ENCODE measurements around the gene PLEKHG2. TPM values are rescaled to one million over a fixed set of nuclear protein-coding genes. Genes with fewer than 3 reads are reported as not detected.

The PLEKHG2 gene
- total RNA-seq, 4 donors from 2014 or later, result 16.7 to 38.4 (median 22.2) TPM

- no peak for DNase-seq (ENCODE audit: extremely low spot score)
Observed at GRCh38 chr19:39465956-39466747, 53.7 kb downstream of the PLEKHG2 start.

GRCh38 chr19:39467941-39468340 is 55.5 kb downstream of the PLEKHG2 start:
- H3K4me3 ChIP-seq, result no peak overlapping the region
- no peaks in the 10 kb centered on the region for H3K9me3 ChIP-seq
- TF ChIP-seq POLR2A (IDR thresholded peaks at IDR 0.05; ENCODE audit: low read depth) (no peak), CTCF (IDR thresholded peaks at IDR 0.05) (no peak), EP300 (IDR thresholded peaks at IDR 0.05) (no peak), POLR2AphosphoS5 (IDR thresholded peaks at IDR 0.05) (no peak)
- no peaks in the 10 kb centered on the region for H3K4me1 ChIP-seq
- intact Hi-C loops (cut with DNase I), result no loop called here
- 93% methylated on average over 7 of the region's 7 CpGs for WGBS
- H3K27ac ChIP-seq (replicated peaks in 1 of 4), result no peak overlapping the region
- H3K27me3 ChIP-seq, result no peaks in the 10 kb centered on the region
- DNase-seq (ENCODE audit: extremely low spot score), result no peak
- H3K36me3 ChIP-seq, result peaks cover 85 to 100% (median 96%) of the 10 kb centered on the region in 4 donors

More at GRCh38 chr19:39465956-39466747, 53.7 kb downstream of the PLEKHG2 start:
- Histone ChIP-seq H3K36me3 (peaks cover 69 to 97% (median 87%) of the 10 kb centered on the region in 4 donors), H3K27ac (replicated peaks in 1 of 4) (no peak overlapping the region), H3K9me3 (no peaks in the 10 kb centered on the region), H3K4me1 (no peaks in the 10 kb centered on the region), H3K27me3 (no peaks in the 10 kb centered on the region), H3K4me3 (no peak overlapping the region)
- 96% methylated on average over 14 of the region's 18 CpGs for WGBS
- TF ChIP-seq CTCF (IDR thresholded peaks at IDR 0.05) (no peak), POLR2A (IDR thresholded peaks at IDR 0.05; ENCODE audit: low read depth) (no peak)
- intact Hi-C loops (cut with DNase I), result no loop called here

- H3K9me3 ChIP-seq, result no peaks in the 10 kb centered on the region
- DNase-seq (ENCODE audit: extremely low spot score), result no peak
- no peaks in the 10 kb centered on the region for H3K4me1 ChIP-seq
- no peak overlapping the region for H3K4me3 ChIP-seq
- no peak overlapping the region for H3K27ac ChIP-seq (replicated peaks in 1 of 4)
- H3K27me3 ChIP-seq, result no peaks in the 10 kb centered on the region
- intact Hi-C loops (cut with DNase I), result no loop called here
- no peak for TF ChIP-seq EP300 (IDR thresholded peaks at IDR 0.05)
- TF ChIP-seq POLR2A (IDR thresholded peaks at IDR 0.05; ENCODE audit: low read depth), result no peak
- TF ChIP-seq POLR2AphosphoS5 (IDR thresholded peaks at IDR 0.05), result no peak
- no peak for TF ChIP-seq CTCF (IDR thresholded peaks at IDR 0.05)
- WGBS, result 94% methylated on average over 5 of the region's 11 CpGs
- peaks cover 94 to 100% (median 100%) of the 10 kb centered on the region in 4 donors for H3K36me3 ChIP-seq
Observed at GRCh38 chr19:39469036-39469435, 56.6 kb downstream of the PLEKHG2 start.

GRCh38 chr19:39469567-39469966 is 57.1 kb downstream of the PLEKHG2 start:
- H3K9me3 ChIP-seq, result no peaks in the 10 kb centered on the region
- 87% methylated on average over 5 of the region's 6 CpGs for WGBS
- no peak for DNase-seq (ENCODE audit: extremely low spot score)
- intact Hi-C loops (cut with DNase I), result no loop called here
- H3K27ac ChIP-seq (replicated peaks in 1 of 4), result no peak overlapping the region
- TF ChIP-seq CTCF (IDR thresholded peaks at IDR 0.05) (no peak), EP300 (IDR thresholded peaks at IDR 0.05) (no peak), POLR2A (IDR thresholded peaks at IDR 0.05; ENCODE audit: low read depth) (no peak), POLR2AphosphoS5 (IDR thresholded peaks at IDR 0.05) (no peak)
- peaks cover 95 to 100% (median 100%) of the 10 kb centered on the region in 4 donors for H3K36me3 ChIP-seq
- H3K27me3 ChIP-seq, result no peaks in the 10 kb centered on the region
- no peaks in the 10 kb centered on the region for H3K4me1 ChIP-seq
- H3K4me3 ChIP-seq, result no peak overlapping the region

Data from esophagus muscularis mucosa (tissue), 4 donors.